Superior temporal gyrus (tissue), 1 donor: ENCODE data around the gene LMTK2.
"Not testable (repeated sequence)": the region's sequence is repeated elsewhere in the genome, so short reads cannot be mapped to it uniquely, and the experiment has no call there.

ENCODE experiments used
- DNase-seq: peaks from one replicate; pipeline ENCODE4 v3.0.0-alpha.2; 2016; ENCODE audit errors: extremely low spot score

The LMTK2 gene

GRCh38 chr7:98105942-98106544 is 619 bp upstream of the LMTK2 start:
- no peak for DNase-seq

GRCh38 chr7:98107313-98107721 is 655 bp downstream of the LMTK2 start:
- peak; percentile 34 for DNase-seq

DNA sequence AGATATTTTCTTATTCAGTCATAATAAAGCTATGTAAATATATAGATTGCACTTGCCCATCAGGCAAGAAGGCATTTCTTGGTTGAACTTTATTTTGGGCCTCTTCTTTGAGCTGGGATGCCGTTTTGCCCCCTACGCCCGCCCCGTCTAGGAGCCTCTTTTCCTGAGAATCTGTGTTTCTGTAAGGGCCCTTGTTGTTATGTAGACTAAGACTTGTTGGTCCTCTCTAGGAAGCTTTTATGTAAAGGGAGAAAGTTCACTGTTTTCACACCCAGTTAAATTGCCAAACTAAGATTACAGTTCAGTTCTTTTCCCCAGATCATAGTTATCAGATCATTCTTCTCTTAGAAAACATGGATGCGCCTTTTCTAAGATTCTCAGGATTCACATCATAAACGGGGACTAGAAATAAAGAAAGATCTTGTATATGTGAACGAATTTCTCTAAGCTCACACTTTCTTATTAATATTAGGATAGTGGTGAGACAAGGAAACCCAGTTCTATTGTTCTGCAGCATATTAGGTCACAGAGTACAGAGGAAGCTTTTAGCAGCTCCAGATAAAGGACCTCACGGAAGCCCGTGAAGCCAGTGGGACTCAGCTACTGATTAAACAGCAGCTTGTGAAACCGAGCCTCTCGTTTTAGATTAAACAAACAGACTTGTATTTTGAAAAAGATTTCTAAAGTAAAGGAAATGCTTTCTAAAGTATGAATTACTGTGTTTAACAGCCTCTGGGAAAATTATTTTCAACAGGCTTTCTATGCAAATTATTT is 3.8 kb downstream of the LMTK2 start:
- DNase-seq = peak; percentile 73

- DNase-seq = no peak
Measured at GRCh38 chr7:98112077-98112476, 5.4 kb downstream of the LMTK2 start.

DNA sequence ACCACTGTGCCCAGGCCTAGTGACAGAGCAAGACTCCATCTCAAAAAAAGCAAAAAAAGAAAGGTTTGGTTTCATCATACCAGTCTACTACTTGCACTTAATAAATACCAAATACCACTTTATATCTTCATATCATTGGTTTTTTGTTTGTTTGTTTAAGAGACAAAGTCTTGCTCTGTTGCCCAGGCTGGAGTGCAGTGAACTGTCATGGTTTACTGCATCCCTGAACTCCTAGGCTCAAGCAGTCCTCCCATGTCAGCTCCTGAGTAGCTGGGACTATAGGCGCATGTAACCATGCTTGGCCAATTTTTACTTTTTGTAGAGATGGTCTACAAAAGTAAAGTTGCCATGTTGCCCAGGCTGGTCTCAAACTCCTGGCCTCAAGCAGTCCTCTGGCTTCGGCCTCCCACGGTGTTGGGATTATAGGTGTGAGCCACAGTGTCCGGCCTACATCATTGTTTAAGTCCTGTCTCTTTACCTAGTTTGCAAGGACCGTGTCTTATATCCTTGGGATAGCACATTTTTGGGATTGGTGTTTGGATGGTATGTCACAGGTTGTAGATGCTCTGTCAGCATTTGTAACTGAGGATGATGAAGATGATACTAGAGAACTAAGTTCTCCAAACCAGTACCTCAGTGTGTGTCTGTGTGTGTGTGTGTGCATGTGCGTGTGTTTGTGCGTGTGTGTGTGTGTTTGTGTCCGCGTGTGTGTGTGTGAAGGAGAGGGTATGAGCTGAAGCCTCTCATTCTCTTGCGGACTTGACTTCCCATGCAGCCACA is 9.3 kb downstream of the LMTK2 start:
- DNase-seq = no peak

DNA sequence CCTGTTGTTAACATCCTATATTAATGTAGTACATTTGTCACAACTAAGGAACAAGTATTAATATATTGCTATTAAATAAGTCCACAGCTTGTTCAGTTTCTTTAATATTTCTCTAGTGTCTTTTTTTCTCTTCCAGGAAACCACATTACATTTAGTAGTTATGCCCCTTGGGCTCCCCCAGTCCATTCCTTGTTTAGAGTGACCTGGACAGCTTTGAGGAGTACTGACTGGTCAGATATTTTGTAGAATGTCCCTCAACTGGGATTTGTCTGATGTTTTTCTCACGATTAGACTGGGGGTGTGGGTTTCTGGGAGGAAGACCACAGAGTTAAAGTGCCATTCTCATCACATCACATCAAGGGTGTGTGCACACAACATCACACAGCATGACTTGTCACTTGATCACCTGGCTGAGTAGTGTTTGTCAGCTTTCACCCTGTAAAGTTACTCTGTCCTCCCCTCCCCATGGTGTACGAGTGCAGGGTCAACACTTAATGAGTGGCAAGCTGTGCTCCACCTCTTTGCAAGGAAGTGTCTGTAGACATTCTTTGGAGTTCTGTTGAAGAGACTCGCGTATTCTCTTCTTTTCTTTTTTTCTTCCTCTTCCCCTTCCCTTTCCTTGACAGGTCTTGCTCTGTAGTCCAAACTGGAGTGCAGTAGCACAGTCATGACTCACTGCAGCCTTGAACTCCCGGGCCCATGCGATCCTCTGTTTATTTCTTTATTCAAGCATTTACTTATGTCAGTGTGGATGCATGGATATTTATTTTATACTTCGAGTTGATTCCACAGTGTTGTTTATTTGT is 10.2 kb downstream of the LMTK2 start:
- no peak for DNase-seq

DNA sequence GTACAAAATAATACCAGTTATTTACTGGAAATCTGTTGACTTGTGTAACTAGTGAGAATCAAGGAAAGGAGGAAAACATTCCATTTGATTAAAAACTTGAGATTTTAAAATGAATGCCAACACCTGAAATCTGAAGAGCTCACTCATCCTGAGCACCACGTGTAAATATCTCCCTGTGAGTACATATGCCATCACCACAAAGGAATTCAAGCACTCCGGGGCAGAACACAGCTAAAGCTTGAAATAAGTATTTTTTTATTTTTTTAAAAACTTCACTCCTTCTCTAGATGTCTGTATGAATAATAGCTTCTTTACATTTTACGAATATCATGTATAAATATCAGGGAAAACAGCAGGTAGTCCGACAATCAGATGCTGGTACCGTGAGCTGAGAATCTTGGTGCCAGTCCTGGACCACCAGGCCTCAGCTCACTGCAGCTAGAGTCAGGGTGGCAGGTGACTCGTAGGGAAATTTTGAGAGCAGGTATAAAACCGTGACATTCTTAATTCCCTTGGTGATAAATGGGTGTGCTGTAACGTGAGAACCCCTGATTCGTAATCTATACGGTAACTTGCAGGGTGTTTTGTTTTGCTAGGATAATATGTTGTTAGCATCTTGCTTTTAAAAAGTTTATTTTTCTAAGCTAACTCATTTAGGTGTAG is 12.7 kb downstream of the LMTK2 start:
- DNase-seq = no peak

DNA sequence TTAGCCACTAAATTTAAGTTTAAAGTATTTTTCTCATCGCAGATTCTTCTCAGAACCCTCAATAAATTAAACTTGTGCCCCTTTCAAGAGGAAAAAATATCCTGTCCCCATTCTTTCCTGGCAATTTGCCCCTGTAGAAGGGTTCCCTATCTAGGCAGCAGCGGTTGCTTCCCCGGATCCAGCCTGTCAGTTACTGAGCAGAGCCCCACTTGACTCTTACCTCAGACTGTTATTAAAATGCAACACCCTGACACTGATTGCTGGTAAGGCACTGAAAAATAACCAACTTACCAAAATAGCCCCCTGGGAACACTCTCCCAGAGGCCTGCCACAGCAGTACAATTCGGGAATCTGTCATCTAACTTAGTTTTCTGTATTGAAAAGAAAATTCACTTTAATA is 13.9 kb downstream of the LMTK2 start:
- DNase-seq = no peak

DNA sequence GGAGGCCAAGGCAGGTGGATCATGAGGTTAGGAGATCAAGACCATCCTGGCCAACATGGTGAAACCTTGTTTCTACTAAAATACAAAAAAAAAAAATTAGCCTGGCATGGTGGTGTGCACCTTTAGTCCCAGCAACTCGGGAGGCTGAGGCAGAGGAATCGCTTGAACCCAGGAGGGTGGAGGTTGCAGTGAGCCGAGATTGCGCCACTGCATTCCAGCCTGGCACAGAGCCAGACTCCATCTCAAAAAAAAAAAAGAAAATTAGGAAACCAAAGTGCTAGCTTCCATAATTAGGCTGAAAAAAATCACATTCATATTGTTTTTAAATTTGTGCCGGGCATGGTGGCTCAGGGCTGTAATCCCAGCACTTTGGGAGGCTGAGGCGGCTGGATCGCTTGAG is 14.7 kb downstream of the LMTK2 start:
- DNase-seq = not testable (repeated sequence)

- DNase-seq = no peak
Measured at GRCh38 chr7:98123365-98123696, 16.7 kb downstream of the LMTK2 start.

- no peak for DNase-seq
Measured at GRCh38 chr7:98125759-98126158, 19.1 kb downstream of the LMTK2 start.

DNA sequence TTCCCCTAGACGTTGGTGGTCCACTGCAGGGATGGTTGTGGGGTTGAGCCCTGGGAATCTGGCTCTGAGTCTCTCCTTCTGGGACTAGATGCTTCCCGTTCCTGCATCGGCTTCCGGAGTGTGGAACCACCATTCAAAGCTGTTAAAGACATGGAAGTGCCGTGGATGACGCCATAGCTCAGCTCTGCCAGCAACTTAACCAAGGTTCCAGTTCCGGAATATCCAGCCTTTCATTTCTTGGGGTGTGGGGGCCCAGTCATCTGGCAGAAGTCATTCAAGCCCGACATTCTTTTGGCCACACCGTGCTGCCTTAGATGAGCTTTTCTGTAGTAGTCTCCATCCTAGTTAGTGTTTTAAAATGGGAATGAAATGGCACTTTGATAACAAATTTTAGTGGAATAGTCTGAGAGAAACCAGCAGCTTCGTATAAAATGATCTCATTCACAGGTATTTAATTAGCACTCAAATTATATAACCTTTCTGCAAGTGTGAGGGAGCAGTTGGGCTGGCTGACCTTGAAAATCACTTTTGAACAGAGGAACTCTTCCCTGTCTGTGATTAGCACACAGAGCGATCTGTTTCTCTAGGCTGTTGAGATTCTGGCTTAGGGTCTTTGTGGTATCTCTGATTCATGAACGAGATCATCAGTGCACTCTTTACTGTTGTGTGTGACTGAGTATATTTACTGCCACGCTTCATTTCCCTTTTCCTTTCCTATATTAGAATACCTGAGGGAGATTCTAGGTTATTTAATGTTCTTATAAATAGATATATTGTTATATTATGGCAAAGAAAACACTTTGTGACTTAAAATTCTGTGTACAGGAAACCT is 19.9 kb downstream of the LMTK2 start:
- no peak for DNase-seq

GRCh38 chr7:98128346-98128745 is 21.7 kb downstream of the LMTK2 start:
- DNase-seq = no peak

DNA sequence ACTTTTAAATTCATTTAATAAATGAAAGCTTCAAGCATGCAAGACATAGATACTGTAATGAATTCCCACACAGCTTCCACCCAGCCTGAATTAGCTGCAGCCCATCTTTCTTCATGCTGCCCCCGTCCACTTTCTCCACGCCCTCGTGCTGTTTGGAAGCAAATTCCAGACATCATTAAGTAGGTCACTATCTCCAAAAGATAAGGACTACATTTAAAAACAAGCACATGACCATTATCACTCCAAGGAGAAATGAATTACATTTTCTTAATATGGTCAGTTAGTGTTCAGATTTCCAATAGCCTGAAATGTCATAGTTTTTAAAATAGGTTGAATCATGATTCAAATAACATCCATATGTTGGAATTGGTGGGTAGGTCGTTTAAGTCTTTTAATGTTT is 24.3 kb downstream of the LMTK2 start:
- no peak for DNase-seq

DNA sequence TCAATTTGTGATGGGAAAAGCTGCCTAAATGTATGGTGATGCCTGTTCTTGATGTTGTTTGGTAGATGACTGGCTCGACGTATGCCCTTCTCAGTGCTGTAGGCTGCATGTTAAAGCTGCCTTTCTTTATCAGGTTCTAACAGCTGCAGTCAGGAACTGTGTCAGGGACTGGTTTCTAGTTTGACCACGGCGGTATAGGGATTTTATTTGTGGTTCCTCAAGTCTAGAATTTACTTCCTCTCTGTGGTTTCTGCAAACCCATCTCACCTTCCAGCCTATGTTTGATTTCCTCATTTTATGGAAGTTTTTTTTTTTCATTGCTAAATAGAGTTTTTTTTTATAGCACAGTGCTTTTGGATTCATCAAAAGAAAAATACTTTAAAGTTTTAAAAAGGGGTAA is 26.5 kb downstream of the LMTK2 start:
- no peak for DNase-seq

- DNase-seq = no peak
Measured at GRCh38 chr7:98133621-98134303, 27.1 kb downstream of the LMTK2 start.

- no peak for DNase-seq
Measured at GRCh38 chr7:98134420-98135228, 28.0 kb downstream of the LMTK2 start.

- DNase-seq = no peak
Measured at GRCh38 chr7:98135984-98136383, 29.3 kb downstream of the LMTK2 start.

GRCh38 chr7:98136423-98136822 is 29.8 kb downstream of the LMTK2 start:
- DNase-seq = no peak
